IMR-90 (cell line): ENCODE data around the gene RXYLT1.

Source experiments
- CEBPB ChIP-seq: IDR thresholded peaks from 2 replicates; pipeline ENCODE4 v1.6.1; 2012; ENCODE audit warnings: low read depth, low read length, improper control_type of control experiment
- CHD1 ChIP-seq: IDR thresholded peaks from 2 replicates; pipeline ENCODE4 v1.6.1; 2012; ENCODE audit warnings: low read depth, low read length, improper control_type of control experiment
- MAFK ChIP-seq: IDR thresholded peaks from 2 replicates; pipeline ENCODE4 v1.6.1; 2012; ENCODE audit warnings: low read depth, low read length, improper control_type of control experiment
- MXI1 ChIP-seq: IDR thresholded peaks from 2 replicates; pipeline ENCODE4 v1.6.1; 2012; ENCODE audit warnings: low read depth, mild to moderate bottlenecking, low read length, moderate library complexity, borderline replicate concordance
- POLR2A ChIP-seq: IDR thresholded peaks from 2 replicates; pipeline ENCODE4 v1.6.1; 2012; ENCODE audit warnings: mild to moderate bottlenecking, low read depth, low read length
- RCOR1 ChIP-seq: IDR thresholded peaks from 2 replicates; pipeline ENCODE4 v1.6.1; 2012; ENCODE audit warnings: mild to moderate bottlenecking, low read length, improper control_type of control experiment; ENCODE audit not compliant: insufficient replicate concordance
- RFX5 ChIP-seq: IDR thresholded peaks from 2 replicates; pipeline ENCODE4 v1.8.0; 2012; ENCODE audit warnings: low read depth, mild to moderate bottlenecking, low read length, moderate library complexity
- TF ChIP-seq, protein P1 (sequence below): conservative IDR thresholded peaks from 2 replicates; pipeline ENCODE4 v1.5.1; 2012; ENCODE audit warnings: mild to moderate bottlenecking, low read depth, low read length, improper control_type of control experiment
- TF ChIP-seq, protein P2 (sequence below): fragments of 150-350 bp; IDR thresholded peaks from 2 replicates; pipeline ENCODE4 v1.6.1; 2017; ENCODE audit warnings: mild to moderate bottlenecking, antibody characterized with exemption, low read length, low read depth

DNA sequence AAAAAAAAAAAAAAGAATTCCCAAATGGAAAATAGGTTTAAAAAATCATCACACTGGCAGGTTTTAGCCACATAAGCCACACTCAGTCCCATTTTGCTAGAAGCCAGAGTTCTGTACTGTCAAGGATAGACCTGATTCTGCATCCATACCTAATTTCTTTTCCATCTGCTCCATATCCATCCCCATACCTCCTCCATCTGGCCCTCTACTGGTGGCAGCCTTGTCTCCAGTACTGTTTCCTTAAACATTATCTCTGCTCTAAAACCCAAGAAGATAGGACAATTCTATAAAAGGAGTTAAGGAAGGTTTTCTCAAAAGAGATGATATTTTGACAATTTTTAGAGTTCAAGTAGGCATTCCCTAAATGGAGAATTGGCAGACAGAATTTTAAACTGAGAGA lies 26.0 kb upstream of the RXYLT1 start:
- TF ChIP-seq, protein P1, sequence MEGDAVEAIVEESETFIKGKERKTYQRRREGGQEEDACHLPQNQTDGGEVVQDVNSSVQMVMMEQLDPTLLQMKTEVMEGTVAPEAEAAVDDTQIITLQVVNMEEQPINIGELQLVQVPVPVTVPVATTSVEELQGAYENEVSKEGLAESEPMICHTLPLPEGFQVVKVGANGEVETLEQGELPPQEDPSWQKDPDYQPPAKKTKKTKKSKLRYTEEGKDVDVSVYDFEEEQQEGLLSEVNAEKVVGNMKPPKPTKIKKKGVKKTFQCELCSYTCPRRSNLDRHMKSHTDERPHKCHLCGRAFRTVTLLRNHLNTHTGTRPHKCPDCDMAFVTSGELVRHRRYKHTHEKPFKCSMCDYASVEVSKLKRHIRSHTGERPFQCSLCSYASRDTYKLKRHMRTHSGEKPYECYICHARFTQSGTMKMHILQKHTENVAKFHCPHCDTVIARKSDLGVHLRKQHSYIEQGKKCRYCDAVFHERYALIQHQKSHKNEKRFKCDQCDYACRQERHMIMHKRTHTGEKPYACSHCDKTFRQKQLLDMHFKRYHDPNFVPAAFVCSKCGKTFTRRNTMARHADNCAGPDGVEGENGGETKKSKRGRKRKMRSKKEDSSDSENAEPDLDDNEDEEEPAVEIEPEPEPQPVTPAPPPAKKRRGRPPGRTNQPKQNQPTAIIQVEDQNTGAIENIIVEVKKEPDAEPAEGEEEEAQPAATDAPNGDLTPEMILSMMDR = no peak
- no peak for TF ChIP-seq POLR2A
- no peak for TF ChIP-seq MXI1
- TF ChIP-seq MAFK = no peak
- TF ChIP-seq CHD1 = no peak
- TF ChIP-seq, protein P2, sequence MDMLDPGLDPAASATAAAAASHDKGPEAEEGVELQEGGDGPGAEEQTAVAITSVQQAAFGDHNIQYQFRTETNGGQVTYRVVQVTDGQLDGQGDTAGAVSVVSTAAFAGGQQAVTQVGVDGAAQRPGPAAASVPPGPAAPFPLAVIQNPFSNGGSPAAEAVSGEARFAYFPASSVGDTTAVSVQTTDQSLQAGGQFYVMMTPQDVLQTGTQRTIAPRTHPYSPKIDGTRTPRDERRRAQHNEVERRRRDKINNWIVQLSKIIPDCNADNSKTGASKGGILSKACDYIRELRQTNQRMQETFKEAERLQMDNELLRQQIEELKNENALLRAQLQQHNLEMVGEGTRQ = no peak
- no peak for TF ChIP-seq RFX5
- no peak for TF ChIP-seq RCOR1
- no peak for TF ChIP-seq CEBPB
